Measurements from ENCODE around the gene IRAK1BP1.
"Not testable (repeated sequence)": the region's sequence is repeated elsewhere in the genome, so short reads cannot be mapped to it uniquely, and the experiment has no call there.

Gene IRAK1BP1

GRCh38 chr6:78889901-78890300, 22.6 kb downstream of the IRAK1BP1 start:
- not testable (repeated sequence) for DNase-seq (ENCODE audit: low read depth, low spot score)

GRCh38 chr6:78896227-78896626, 28.9 kb downstream of the IRAK1BP1 start:
- no peak for DNase-seq (ENCODE audit: low read depth, low spot score)

DNA sequence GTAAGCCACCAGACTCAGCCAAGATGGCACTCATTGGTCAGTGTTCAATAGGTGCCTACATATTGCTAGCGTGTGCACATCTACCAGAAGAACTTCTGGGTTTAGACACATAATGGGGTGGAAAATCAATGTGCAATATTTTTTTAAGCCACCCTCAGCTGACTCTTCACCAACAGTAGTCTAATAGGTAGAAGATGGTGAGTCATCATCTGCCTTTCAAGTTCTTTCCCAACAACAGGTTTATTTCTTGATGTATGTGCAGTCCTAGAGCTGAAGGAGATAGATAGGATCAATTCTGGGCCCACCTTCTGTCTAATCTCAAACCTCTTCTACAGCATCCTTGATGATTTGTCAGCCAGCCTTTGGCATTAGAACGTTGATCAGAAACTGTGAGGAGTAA, 41.3 kb downstream of the IRAK1BP1 start:
- no peak for DNase-seq (ENCODE audit: low read depth, low spot score)

DNA sequence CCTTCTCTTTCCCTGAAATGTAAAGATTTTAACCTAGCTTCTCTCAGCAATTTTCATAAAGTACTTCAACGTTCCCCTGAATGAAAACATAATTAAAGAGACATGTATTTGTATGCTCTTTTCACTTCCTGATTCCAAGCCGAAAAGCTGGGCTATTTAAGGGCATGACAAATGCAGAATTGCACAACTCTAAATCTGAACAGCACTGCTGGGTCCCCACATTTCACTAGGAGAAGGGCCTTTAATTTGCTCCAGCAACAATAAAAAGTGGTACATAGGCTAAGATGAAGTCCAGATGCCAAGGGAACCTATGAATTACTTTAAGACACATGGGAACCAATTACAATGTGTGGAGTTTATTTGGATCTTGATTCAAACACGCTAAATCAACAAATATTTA, 42.0 kb downstream of the IRAK1BP1 start:
- DNase-seq (ENCODE audit: low read depth, low spot score): no peak

DNA sequence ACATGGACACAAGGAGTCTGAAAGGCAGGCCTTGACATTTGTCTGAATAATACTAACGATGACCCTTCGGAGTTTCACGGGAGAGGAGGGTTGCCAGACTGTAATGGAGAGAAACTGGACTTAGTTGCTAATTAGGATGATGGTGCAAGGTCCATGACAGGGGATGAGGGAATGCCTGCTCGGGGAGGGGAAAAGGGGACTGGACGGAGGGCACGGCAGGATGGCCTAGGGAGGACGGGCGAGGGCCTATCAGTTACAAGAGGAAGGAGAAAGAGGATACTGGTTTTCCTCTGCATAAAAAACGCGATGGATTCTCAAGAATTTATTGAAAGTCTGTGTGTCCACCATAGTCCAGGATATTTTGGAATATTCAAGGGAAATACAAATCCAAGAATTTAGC, 42.7 kb downstream of the IRAK1BP1 start:
- DNase-seq (ENCODE audit: low read depth, low spot score): no peak

GRCh38 chr6:78910591-78911171, 43.3 kb downstream of the IRAK1BP1 start:
- DNase-seq (ENCODE audit: low read depth, low spot score): no peak

- DNase-seq (ENCODE audit: low read depth, low spot score): no peak
These were observed 44.0 kb downstream of the IRAK1BP1 start for GRCh38 chr6:78911218-78911940.

DNA sequence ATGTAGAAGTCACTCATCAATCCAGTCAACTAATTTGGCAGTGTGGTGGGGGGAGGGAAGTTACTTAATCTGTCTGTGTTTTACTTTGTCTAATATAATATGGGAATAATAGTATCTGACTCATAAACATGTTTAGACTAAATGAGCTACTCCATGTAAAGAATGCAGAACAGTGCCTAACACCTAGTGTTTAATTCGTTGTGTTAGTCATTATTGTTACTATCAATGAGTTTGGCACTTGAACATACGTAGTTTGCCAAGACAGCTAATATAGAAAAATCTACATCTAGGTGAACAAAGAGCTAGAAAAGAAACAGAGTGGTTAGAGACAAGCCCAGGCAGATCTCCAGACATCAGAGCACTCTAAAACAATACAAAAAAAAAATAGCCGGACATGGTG, 49.1 kb downstream of the IRAK1BP1 start:
- DNase-seq (ENCODE audit: low read depth, low spot score): no peak

DNA sequence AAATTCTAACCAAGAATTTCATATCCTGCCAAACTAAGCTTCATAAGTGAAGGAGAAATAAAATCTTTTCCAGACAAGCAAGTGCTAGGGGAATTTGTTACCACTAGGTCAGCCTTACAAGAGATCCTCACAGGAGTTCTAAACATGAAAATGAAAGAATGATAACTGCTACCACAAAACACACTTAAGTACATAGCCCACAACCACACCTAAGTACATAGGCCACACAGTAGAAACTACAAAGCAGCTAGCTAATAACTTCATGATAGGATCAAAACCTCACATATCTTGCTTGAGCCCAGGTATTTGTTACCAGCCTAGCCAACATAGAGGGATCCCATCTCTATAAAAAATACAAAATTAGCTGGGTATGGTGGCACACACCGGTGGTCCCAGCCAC, 50.4 kb downstream of the IRAK1BP1 start:
- DNase-seq (ENCODE audit: low read depth, low spot score): no peak

DNA sequence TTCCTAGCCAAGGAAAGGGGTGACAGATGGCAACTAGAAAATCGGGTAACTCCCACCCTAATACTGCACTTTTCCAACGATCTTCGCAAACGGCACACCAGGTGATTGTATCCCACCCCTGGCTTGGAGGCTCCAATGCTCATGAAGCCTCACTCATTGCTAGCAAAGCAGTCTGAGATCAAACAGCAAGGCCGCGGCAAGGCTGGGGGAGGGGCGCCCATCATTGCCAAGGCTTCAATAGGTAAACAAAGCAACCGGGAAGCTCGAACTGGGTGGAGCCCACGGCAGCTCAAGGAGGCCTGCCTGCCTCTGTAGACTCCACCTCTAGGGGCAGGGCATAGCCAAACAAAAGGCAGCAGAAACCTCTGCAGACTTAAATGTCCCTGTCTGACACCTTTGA, 53.8 kb downstream of the IRAK1BP1 start:
- not testable (repeated sequence) for DNase-seq (ENCODE audit: low read depth, low spot score)

DNA sequence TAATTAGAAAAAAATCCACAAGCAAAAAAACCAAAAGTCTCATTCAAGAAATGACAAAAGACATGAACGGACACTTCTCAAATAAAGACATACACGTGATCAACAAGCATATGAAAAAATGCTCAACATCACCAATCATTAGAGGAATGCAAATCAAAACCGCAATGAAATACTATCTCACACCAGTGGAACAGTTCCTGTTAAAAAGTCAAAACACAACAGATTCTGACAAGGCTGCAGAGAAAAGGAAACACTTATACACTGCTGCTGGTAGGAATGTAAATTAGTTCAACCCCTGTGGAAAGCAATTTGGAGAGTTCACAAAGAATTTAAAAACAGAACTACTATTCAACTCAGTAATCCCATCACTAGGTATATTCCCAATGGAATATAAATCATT, 58.0 kb downstream of the IRAK1BP1 start:
- no peak for DNase-seq (ENCODE audit: low read depth, low spot score)

GRCh38 chr6:78935553-78935952, 68.2 kb downstream of the IRAK1BP1 start:
- no peak for DNase-seq (ENCODE audit: low read depth, low spot score)

DNA sequence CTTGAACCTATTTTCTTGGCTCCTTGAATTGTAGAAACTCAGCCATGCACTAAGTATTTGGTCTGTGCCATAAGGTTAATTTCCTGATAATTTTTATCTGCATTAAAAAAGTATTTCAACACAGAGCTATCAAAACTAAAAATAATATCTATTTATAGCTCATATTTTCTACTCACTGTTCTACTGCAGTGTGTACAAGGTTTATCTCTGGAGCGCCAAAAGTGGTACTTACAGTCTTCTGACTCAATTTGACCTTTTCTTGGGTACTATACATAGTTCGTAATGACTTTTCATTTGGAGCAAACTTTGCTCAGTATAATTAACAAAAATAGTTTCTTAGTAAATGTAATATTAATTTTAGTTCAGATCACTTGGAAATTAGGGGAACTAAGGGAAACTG, 69.2 kb downstream of the IRAK1BP1 start:
- no peak for DNase-seq (ENCODE audit: low read depth, low spot score)

- no peak for DNase-seq (ENCODE audit: low read depth, low spot score)
These were observed 75.1 kb downstream of the IRAK1BP1 start for GRCh38 chr6:78942446-78942845.

- no peak for DNase-seq (ENCODE audit: low read depth, low spot score)
These were observed 80.2 kb downstream of the IRAK1BP1 start for GRCh38 chr6:78947529-78947928.

DNA sequence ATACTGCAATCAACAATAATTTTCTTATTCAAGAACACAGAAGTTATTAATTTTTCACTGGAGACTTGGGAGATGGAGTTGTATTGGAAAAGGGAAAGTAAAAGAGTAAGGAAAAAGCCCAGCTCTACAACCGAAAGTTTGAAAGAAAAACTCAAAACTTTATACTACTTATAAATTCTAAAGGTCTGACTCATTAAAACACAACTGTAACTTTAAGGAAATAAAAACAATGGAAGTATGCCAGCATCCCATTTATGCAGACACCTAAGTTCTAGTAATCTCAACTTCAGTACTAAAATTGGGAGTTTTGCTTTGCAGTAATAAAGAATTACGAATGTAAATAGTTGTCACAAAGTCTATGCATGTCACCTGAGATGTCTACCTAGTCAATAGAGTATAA, 80.6 kb downstream of the IRAK1BP1 start:
- DNase-seq (ENCODE audit: low read depth, low spot score): no peak

DNA sequence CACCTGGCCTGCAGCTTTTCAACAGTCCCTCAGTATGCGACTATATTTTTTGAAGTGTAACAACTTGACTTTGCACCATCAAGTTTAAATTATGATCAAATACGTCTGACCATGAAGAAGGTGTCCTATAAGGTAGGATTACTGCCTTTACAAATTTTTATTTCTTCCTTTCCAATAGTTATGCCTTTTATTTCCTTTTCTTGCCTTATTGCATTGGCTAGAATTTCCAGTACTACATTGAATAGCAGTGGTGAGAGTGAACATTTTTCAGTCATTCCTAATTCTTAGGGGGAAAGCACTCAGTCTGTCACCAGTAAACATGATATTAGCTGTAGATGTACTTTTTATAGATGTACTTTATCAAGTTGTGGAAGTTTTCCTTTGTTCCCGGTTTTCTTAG, 81.4 kb downstream of the IRAK1BP1 start:
- no peak for DNase-seq (ENCODE audit: low read depth, low spot score)

DNA sequence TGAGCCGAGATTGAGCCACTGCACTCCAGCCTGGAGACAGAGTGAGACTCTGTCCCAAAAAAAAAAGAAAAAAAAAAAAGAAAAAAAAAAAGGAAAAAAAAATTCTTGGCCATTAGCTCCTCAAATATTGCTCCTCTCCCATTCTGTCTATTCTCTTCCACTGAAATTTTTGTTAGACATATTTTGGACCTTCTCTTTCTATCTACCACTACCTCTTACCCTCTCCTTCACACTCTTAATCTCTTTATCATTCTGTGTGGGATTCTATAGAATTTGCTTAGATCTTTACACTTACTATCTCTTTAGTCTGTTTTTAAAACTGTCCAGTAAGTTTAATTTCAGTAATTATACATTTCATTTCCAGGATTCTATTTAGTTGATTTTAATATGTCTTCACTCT, 85.0 kb downstream of the IRAK1BP1 start:
- no peak for DNase-seq (ENCODE audit: low read depth, low spot score)

All from activated CD4-positive, CD25-positive, alpha-beta regulatory T cell treated with anti-CD3 and anti-CD28 coated beads, Interleukin-2, amount 50 U/mL, for 16 hours (primary cell).